ENCODE measurements around the gene CCT8.
"Not testable (repeated sequence)": the region's sequence is repeated elsewhere in the genome, so short reads cannot be mapped to it uniquely, and the experiment has no call there.

The CCT8 gene

GRCh38 chr21:29011236-29011635 is 62.2 kb downstream of the CCT8 start:
- DNase-seq: not testable (repeated sequence)

- DNase-seq: no peak
These were observed 65.1 kb downstream of the CCT8 start for GRCh38 chr21:29008367-29008766.

GRCh38 chr21:29007810-29008209 is 65.6 kb downstream of the CCT8 start:
- no peak for DNase-seq

- no peak for DNase-seq
These were observed 66.3 kb downstream of the CCT8 start for GRCh38 chr21:29007135-29007534.
